HuH-7 (cell line): ENCODE data around the gene TUBG2.
A peak's percentile ranks its signal among the peaks of the same experiment; 100 is the strongest.
"Not testable (repeated sequence)": the region's sequence is repeated elsewhere in the genome, so short reads cannot be mapped to it uniquely, and the experiment has no call there.

Experiments
- DNase-seq: peaks from one replicate; pipeline ENCODE4 v3.0.0; 2011; ENCODE audit warnings: low spot score

Gene TUBG2

DNA sequence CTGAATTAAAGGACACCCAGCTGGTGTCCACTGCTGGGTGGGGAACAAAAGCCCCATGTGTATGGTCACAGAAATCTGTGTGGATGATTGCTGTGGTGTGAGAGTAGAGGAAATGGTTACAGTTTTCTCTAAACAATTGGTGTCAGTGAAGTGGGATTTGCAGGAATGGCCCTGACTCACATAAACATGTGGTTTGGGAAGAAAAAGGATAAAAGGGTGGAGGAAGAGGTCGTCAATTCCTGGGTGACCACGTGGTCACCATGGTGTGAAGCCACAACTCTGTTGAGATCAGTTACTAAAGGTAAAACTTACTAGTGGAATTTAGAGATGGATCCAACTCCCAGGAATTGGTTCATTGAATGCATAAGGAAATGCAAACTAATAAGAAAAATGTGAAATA, 3.6 kb upstream of the TUBG2 start:
- no peak for DNase-seq

DNA sequence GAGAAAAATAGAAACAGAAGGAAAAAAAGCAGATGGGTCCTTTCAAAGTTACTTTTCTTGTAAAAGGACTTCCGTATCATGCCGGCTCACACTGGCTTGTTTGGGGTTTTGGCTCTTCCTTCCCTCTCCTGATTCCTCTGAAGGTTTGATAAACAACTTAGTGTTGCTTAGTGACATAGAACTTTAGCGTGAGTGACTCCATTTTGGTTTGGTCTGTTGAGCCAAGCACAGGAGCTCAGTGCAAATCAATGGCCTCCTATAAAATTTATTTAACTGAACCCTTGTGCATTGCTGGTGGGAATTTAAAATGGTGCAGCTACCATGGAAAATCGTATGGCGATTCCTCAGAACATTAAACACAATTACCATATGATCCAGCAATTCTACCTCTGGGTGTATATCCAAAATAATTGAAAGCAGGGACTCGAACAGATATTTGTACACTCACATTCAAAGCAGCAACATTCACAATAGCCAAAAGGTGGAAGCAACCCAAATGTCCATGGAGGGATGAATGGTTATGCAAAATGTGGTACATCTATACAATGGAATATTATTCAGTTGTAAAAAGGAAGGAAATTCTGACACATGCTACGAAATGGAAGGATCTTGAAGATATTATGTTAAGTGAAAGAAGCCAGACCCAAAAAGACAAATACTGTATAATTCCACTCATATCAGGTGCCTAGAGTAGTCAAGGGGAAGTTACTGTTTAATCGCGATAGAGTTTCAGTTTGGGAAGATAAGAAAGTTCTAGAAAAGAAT, 1.1 kb upstream of the TUBG2 start:
- no peak for DNase-seq

DNA sequence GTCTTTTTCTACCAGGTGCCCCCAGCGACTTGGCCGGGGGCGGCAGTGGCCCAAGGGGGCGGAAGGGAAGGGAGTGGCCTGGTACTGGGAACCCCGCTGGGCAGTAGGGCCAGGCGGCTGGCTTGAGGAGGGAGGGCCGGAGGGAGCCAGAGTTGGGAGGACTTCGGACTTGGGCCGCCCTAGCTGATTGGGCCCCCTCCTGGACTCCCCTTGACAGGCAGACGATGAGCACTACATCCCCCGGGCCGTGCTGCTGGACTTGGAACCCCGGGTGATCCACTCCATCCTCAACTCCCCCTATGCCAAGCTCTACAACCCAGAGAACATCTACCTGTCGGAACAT, 819 bp downstream of the TUBG2 start:
- DNase-seq = not testable (repeated sequence)

DNA sequence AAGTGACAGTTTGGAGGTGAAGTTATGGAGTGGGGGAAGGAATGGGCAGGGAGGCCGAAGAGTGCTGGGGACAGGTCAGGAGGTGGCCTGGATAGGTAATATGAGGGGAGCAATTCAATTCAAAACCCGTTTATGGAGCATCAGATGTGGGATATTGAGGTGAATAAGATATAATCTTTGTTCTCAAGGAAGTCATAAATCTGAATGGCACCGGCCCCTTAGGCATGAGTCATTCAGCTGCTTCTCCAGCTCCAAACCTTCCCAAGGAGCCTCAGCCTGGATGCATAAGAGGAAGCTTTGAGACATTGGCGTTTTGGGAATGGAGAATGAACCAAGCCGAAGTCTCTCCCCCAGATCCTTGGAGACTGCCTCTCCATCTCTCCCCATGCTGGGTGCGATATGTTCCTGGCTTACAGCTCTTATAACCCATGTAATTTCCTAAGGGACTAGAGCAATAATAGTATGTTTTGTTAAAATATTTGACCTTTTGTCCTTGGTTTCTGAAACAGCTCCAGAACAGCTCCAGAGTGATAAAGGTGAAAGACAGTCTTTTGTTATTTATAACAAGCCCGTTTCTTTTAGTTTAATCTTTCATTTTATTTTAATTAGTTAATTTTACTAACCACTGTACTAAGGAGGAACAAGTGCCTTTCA, 1.7 kb downstream of the TUBG2 start:
- DNase-seq = no peak

DNA sequence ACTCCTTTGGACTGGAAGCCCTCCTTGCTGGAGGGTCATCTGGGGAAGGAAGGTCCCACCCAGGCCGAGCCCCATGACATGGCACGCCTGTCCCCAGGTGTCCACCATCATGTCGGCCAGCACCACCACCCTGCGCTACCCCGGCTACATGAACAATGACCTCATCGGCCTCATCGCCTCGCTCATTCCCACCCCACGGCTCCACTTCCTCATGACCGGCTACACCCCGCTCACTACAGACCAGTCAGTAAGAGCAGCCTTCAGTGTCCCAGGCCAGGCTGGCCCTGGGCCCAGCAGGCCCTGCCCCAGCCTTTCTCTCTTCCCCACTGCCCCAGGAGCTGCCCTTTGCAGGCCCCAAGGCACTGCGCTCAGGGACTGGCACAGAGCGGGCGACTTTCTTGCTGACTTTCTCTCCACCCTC, 6.5 kb downstream of the TUBG2 start:
- no peak for DNase-seq

DNA sequence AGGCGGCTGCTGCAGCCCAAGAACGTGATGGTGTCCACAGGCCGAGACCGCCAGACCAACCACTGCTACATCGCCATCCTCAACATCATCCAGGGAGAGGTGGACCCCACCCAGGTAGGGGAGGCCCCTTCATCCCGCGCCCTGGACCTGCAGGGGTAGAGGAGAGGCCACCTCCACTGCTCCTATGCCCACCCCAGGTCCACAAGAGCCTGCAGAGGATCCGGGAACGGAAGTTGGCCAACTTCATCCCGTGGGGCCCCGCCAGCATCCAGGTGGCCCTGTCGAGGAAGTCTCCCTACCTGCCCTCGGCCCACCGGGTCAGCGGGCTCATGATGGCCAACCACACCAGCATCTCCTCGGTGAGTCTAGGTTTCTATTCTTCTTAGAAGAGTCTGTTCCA, 7.0 kb downstream of the TUBG2 start:
- DNase-seq = not testable (repeated sequence)

DNA sequence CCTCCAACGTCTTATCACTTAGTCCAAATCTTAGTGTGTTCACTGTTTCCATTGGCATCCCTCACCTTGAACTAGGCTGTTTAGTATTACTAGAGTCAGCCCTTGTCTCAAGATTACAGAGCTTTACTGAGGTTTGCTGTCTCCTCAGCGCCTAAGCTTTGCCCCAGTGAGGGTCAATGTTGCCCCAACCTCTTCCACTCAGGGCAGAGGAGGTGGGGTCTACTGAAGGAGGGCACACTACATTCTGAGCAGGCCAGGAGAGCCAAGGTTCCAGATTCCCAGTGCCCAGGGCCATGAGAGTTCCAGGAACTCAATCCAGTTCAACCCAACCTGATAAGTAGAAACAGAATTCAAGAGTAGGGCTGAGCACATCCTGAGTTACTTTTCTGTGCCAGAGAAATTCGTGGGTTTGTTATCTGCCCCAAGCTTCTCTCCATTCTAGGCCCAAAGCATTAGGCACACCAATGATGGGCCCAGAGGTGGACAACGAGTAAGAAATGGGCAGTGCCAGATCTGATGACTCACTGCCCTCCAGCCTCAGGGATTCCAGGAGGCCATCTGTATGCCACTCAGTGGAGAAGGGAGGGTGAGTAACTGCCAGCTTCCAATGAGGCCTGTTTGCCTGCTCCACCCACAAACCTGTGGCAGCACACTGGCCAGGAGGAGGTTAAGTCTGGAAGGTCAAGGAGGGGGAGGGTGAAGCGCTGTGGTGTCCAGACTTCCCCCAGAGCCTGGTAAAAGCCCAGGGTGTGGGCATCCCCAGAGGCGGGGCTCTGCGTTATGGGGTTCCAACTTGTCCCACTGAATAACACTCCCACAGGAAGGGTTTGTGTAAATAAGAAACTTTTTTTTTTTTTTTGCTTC, 8.2 kb downstream of the TUBG2 start:
- DNase-seq = no peak

DNA sequence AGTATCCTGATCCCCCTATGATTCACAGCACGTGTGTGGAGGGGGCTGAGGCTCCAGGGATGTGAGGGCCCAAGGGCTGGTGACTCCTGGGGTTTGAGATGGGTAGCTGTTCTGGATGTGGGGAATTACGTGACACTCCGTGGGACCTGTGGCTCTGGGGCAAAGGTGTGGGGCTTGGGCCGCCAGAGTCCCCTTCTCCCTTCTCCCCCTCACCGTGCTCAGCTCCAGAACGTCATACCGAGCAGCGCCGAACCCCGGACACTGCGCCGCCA, 10.6 kb downstream of the TUBG2 start:
- DNase-seq = no peak

DNA sequence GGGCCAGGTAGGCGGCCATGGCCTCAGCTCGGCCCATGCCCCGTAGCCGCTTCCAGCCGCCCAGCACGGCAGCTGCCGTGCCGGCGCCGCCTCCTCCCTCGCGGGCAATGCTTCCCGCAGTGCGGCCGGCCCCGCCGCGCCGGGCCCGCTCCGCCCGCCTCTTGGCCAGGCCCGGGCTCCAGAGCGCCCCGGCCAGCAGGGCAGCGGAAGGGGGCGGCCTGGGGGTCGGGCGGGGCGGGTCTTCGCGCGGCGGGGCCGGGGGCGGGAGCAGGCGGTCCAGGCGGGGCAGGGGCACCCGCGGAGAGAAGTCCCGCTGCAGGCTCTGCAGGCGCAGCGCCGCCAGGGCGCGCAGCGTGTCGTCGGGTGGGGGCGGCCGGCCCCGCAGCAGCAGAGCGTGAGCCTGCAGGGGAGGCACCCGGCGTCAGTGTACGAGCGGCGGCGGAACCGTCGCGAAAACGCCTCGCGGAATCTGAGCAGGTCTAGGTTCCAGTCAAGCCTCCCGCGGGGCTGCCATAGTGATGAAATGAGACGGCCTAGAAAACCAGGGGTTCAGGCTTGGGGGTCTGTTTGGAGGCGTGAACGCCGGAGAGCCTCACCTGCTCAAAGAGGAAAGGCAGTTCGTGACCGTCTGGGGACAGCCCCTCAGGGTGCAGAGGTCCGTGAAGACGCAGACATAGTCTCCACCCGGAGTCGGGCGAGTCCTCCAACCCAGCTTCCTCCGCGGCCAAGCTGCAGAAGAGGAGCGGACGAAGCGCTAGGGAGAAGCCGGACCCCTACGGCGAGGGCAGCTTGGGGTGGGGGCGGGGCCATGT, 11.1 kb downstream of the TUBG2 start:
- no peak for DNase-seq

DNA sequence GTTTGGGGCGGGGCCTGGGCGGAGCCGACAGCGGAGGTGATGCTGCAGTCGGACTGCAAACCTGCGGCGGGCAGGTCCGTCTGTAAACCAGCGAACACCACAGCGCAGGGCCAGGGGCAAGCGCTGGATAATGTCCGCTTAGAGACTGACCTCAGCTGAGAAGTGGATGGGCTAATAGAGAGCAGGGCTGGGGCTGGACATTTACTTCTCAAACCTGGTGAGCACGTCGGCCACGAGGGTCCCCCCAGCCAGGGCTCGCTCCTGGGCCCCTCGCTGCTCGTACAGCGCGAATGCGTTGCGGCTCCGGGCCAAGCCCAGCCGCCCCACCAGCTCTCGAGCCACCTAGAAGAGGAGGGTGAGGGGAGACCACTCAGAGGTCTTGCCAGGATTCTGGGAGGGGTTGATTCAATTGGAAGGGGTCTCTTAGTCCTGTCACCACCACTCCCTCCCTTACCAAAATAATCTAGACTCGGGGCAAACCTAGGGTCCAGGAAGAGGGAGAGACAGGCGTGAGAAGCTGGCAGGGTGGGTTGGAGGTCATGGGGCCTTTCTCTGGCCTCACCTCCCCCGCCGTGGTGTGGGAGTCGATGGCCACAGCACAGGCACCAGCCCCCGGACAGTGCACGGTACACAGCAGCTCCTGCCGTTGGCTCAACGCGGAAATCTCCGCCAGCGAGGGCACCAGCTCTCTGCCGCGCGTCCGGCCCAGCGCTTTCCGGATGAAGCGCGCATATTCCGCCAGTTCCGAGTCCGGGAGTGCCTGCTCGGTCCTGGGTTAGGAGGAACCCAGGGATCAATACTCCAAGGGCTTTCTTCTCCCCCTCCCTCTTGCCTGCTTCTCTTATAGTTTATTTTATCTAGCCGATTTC, 11.9 kb downstream of the TUBG2 start:
- no peak for DNase-seq

DNA sequence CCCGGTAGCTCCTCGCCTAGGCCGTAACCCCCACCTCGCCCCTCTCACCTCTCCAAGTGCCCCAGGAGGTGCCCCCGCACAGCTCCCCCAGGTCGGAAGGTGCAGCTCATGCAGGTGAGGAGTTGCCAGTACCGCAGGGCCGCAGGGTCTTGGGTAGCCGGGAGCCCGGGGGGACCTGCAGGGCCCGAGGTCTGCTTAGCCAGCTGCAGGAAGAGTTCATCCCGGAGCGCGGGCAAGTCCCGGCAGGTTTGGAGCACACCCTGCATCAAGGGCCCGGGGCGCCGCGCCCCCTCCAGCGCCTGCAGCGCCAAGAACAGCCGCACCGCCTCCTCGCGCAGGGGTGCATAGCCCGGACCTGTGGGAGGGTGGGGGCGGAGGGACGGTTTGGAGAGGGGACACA, 13.0 kb downstream of the TUBG2 start:
- DNase-seq = no peak

DNA sequence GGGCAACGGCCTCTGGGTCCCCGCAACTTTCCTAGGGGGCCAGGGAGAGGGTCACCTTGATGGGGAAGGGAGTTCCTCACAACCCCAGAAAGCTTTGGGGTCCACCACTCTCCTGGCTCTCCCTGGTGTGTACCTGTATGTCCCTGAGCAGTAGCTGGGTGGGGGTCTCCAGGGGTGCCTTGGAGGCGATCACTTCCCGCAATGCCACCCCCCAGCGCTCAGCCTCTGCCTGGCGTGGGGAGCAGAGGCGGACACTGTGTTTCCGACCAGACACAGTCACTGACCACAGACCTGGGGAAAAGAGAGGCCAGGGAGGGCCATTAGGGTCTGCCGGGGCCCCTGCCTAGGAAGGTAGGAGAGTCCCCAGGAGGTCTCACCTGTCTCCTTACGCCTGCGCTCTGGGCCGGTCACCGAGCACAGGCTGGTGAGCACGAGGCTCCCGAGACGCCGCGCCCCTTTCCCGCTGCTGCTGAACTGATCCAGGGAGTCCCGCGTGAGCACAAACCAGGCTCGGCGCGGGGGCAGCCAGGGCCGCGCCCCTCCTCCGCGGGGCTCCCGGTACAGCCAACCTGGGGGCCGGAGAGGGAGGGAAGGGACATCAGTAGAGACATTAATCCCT, 14.3 kb downstream of the TUBG2 start:
- no peak for DNase-seq

DNA sequence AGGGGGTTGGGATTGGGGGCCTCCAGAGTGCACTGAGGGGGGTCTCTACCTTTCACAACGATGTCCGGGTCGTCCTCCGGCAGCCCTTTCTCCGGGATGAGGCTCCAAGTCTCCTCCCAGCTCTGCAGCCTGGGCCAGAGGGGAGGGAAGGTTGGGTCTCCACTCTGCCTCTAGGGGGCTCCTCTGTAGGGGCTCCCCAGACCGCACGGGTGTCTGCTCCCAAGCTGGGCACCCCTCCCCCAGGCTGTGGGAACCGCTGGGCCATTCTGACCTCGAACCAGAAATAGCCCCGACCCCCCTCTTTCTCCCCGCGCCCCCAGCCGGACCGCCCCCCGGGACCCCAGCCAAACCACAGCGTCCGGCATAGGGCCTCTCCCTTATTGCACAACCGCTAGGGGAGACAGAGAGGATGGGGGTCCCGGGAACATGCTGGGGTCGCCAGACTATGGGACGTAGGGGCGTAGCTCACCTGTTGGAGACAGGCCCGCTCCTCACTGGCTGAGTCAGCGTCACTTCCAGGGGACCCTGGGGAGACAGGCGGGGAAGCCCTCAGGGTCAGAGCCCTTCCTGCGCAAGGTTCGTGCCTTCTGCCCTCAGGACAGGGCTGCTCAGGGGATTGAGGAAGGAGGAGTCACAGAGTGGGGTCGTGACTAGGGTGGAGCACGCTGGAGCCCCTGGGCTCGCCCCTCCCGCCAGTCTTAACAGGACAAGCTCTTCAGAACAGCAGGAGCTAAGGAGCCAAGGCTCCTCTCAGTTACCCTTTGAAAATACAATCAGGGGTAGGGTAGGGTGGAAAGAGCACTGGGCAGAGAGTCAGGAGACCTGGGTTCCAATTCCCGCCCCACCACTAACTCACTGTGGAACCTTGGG, 15.0 kb downstream of the TUBG2 start:
- peak; percentile 84 for DNase-seq

DNA sequence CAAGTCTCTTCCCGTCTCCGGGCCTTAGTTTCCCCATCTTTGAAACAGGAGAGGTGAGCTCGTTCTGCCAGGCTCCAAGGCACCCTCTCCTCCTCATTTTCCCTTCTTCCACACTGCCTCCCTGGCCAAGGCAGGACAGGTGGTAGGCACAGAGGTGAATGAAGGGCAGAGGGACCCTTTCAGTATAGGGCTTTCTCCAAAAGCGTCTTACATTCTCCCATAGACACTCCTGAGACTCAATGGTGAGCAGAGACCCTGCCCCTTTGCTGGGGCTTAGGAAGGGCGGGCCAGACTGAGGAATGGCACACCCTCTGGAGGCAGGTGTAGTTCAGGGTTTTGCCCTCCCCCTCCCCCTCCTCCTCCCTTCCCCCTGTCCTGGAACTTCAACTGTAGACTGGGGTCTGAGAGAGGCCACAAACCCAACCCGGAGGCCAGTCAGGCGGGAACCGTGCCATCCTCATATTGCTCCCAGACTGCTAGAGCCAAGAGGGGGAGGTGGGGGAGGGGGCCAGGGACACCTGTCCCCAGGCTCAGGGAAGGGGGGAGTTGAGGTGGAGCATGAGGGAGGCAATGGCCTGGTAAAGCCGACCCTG, 15.8 kb downstream of the TUBG2 start:
- peak; percentile 42 for DNase-seq

DNA sequence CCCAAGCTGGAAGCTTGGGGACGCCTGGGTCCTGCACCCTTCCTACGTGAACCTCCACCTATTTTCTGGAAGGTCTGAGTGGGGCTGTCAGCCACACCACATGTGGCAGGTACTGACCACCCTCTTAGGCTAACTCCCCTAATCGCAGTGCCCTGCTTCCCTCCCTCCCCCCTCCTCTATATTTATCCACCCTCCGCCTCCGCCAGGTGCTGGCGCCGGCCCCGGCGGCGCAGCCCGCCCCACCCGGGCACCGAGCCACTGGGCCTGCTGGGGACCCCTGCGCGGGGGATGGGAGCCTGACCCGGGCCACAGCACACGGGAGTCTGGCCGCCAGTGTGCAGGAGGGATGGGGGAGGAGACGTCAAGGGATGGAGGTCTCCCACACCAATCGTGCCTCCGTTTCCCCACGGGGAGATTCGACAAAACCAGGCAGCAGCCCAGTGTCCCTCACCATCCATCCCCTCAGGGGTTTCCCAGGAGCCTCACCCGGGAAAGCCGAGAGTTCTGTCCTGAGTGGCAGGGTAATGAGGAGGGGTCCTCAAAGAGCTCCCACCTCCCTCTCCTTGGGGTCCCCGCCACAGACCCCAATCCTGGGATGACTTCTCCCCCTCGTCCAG, 16.4 kb downstream of the TUBG2 start:
- peak; percentile 40 for DNase-seq

DNA sequence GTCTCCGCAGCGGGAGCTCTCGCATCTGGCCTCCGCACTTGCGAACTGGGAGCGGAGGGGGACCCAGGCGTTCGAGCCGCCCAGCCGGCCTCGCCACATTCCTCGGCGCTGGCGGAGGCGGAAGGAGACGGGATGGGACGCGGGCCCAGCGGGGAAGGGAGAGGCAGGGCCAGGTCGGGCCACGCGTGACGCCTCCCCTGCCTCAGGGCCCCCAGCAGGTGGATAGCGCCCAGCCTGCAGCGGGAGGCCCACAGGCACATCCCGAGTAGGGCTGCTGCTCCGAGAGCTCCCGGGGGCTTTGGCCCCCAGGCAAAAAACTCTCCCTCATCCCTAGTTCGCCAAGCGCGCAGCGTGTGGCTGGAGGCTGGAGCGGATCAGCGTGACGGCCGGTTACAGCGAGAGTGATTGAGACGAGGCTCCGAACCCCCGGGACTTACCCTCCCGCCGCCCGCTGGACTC, 16.9 kb downstream of the TUBG2 start:
- DNase-seq = peak; percentile 52

DNA sequence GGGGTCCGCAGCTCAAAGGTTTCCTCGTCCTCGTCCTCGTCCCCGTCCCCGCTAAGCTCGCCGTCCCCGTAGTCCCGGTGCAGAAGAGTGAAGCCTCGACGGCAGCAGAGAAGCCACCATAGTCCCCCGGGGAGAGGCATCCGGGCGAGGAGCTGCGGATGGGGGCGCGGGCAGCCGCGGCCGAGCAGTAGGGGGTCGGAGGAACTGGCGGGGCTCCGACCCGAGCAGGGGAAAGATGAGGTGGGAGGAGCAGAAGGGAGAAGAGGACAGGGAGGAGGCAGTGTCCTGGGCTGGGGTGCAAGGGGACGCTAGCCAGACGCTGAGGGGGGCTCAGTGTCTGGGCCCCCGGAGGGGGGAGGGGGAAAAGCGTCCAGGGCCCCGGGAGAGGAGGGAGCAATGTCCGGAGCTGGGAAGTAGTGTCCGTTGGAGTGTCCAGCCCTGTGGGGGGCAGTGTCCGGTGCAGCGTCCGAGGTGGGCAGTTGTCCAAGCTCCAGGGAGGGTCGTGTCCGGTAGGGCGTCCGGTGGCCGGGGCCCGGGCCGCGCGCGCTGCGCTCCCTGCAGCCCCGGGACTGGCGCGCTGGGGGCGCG, 17.4 kb downstream of the TUBG2 start, which contains the start of gene PLEKHH3:
PLEKHH3 (minus strand) TSS at position 571 of the 588 bp plus-strand sequence; CDS start at position 140, 431 bp downstream.
- DNase-seq = peak; percentile 44
